ENCODE measurements around the gene TEC. TPM values are rescaled to one million over a fixed set of nuclear protein-coding genes. Genes with fewer than 3 reads are reported as not detected.

The TEC gene
- total RNA-seq, 6 donors from 2014 or later = 5.9 to 26.2 (median 10.1) TPM

GRCh38 chr4:48126621-48127020, 143.0 kb downstream of the TEC start:
- Histone ChIP-seq H3K27ac (no peak overlapping the region), H3K4me3 (no peak overlapping the region), H3K27me3 (no peaks in the 10 kb centered on the region), H3K9me3 (no peaks in the 10 kb centered on the region), H3K36me3 (no peaks in the 10 kb centered on the region), H3K4me1 (peaks cover 7 to 31% (median 22%) of the 10 kb centered on the region in 4 donors)
- 86 to 100% methylated on average over 1 of the region's 1 CpG for WGBS, 2 donors
- TF ChIP-seq EP300 (IDR thresholded peaks at IDR 0.05) (no peak), POLR2AphosphoS5 (IDR thresholded peaks at IDR 0.05) (no peak), CTCF (IDR thresholded peaks at IDR 0.05) (no peak), POLR2A (IDR thresholded peaks at IDR 0.05) (no peak)
- DNase-seq (no peak), ATAC-seq (ENCODE audit: low FRiP score in 2 of 2) (no peak)

- TF ChIP-seq EP300 (IDR thresholded peaks at IDR 0.05) (no peak), CTCF (IDR thresholded peaks at IDR 0.05) (no peak), POLR2A (IDR thresholded peaks at IDR 0.05) (no peak), POLR2AphosphoS5 (IDR thresholded peaks at IDR 0.05) (no peak)
- WGBS, 2 donors = 83 to 84% methylated on average over 2 of the region's 2 CpGs
- no peak for ATAC-seq (ENCODE audit: low FRiP score in 2 of 2)
- Histone ChIP-seq H3K9me3 (no peaks in the 10 kb centered on the region), H3K36me3 (no peaks in the 10 kb centered on the region), H3K4me3 (no peak overlapping the region), H3K4me1 (peaks cover 7 to 27% (median 20%) of the 10 kb centered on the region in 4 donors), H3K27ac (no peak overlapping the region), H3K27me3 (no peaks in the 10 kb centered on the region)
- no peak for DNase-seq
These were observed 144.8 kb downstream of the TEC start for GRCh38 chr4:48124870-48125269.

GRCh38 chr4:48122756-48123155, 146.9 kb downstream of the TEC start:
- Histone ChIP-seq H3K4me1 (peaks cover 5 to 9% (median 7%) of the 10 kb centered on the region in 4 donors), H3K36me3 (no peaks in the 10 kb centered on the region), H3K9me3 (no peaks in the 10 kb centered on the region), H3K27me3 (no peaks in the 10 kb centered on the region), H3K4me3 (no peak overlapping the region), H3K27ac (no peak overlapping the region)
- WGBS, 2 donors = 73 to 75% methylated on average over 1 of the region's 1 CpG
- ATAC-seq (ENCODE audit: low FRiP score in 2 of 2) (no peak), DNase-seq (no peak)
- TF ChIP-seq POLR2A (IDR thresholded peaks at IDR 0.05) (no peak), POLR2AphosphoS5 (IDR thresholded peaks at IDR 0.05) (no peak), EP300 (IDR thresholded peaks at IDR 0.05) (no peak), CTCF (IDR thresholded peaks at IDR 0.05) (no peak)

- H3K9me3 ChIP-seq = no peaks in the 10 kb centered on the region
- H3K36me3 ChIP-seq = no peaks in the 10 kb centered on the region
- no peaks in the 10 kb centered on the region for H3K4me1 ChIP-seq
- TF ChIP-seq EP300 (IDR thresholded peaks at IDR 0.05) = no peak
- no peak for TF ChIP-seq CTCF (IDR thresholded peaks at IDR 0.05)
- TF ChIP-seq POLR2AphosphoS5 (IDR thresholded peaks at IDR 0.05) = no peak
- TF ChIP-seq POLR2A (IDR thresholded peaks at IDR 0.05) = no peak
- H3K27me3 ChIP-seq = no peaks in the 10 kb centered on the region
- DNase-seq = no peak
- WGBS, 2 donors = 77 to 89% methylated on average over 2 of the region's 2 CpGs
- no peak overlapping the region for H3K4me3 ChIP-seq
- no peak overlapping the region for H3K27ac ChIP-seq
- no peak for ATAC-seq (ENCODE audit: low FRiP score in 2 of 2)
These were observed 148.5 kb downstream of the TEC start for GRCh38 chr4:48121180-48121579.

GRCh38 chr4:48120132-48120531, 149.5 kb downstream of the TEC start:
- Histone ChIP-seq H3K4me3 (no peak overlapping the region), H3K4me1 (no peaks in the 10 kb centered on the region), H3K27ac (no peak overlapping the region), H3K27me3 (no peaks in the 10 kb centered on the region), H3K9me3 (no peaks in the 10 kb centered on the region), H3K36me3 (no peaks in the 10 kb centered on the region)
- WGBS, 2 donors = 85 to 97% methylated on average over 13 of the region's 13 CpGs
- TF ChIP-seq CTCF (IDR thresholded peaks at IDR 0.05) = no peak
- TF ChIP-seq POLR2A (IDR thresholded peaks at IDR 0.05) = no peak
- TF ChIP-seq POLR2AphosphoS5 (IDR thresholded peaks at IDR 0.05) = no peak
- no peak for TF ChIP-seq EP300 (IDR thresholded peaks at IDR 0.05)
- ATAC-seq (ENCODE audit: low FRiP score in 2 of 2) (no peak), DNase-seq (no peak)
